ENCODE measurements around the gene KIF3A.

Gene KIF3A

GRCh38 chr5:132673939-132674630 lies 63.3 kb downstream of the KIF3A start, which contains the start of gene IL4:
Gene IL4 (plus strand): TSS chr5:132673989. CDS start chr5:132674051, 62 bp downstream.
- Histone ChIP-seq H3K36me3 (ENCODE audit: control insufficient read depth in 5 of 5, insufficient read depth in 5 of 5, low read length in 5 of 5) (no peaks in the 10 kb centered on the region), H3K9me3 (ENCODE audit: control insufficient read depth in 5 of 5, low read length in 5 of 5) (no peaks in the 10 kb centered on the region), H3K9ac (ENCODE audit: low read length in 5 of 5) (peak within 1 kb of the TSS in 1 of 5 donors; percentile 14), H3K4me3 (ENCODE audit: low read depth in 1 of 5, low read length in 5 of 5) (no peak within 1 kb of the TSS), H3K27me3 (ENCODE audit: control insufficient read depth in 5 of 5, insufficient read depth in 4 of 5, low read length in 5 of 5) (no peaks in the 10 kb centered on the region), H3K27ac (ENCODE audit: low read depth, low read length) (no peak within 1 kb of the TSS), H3K4me1 (ENCODE audit: control insufficient read depth in 5 of 5, insufficient read depth in 5 of 5, low read length in 5 of 5) (peaks cover 0 to 22% (median 12%) of the 10 kb centered on the region in 5 donors)

GRCh38 chr5:132673488-132673887 lies 63.9 kb downstream of the KIF3A start:
- no peak overlapping the region for H3K4me3 ChIP-seq (ENCODE audit: low read depth in 1 of 5, low read length in 5 of 5)
- no peaks in the 10 kb centered on the region for H3K9me3 ChIP-seq (ENCODE audit: control insufficient read depth in 5 of 5, low read length in 5 of 5)
- H3K27me3 ChIP-seq (ENCODE audit: control insufficient read depth in 5 of 5, insufficient read depth in 4 of 5, low read length in 5 of 5): no peaks in the 10 kb centered on the region
- no peak overlapping the region for H3K9ac ChIP-seq (ENCODE audit: low read length in 5 of 5)
- H3K36me3 ChIP-seq (ENCODE audit: control insufficient read depth in 5 of 5, insufficient read depth in 5 of 5, low read length in 5 of 5): no peaks in the 10 kb centered on the region
- peaks cover 0 to 22% (median 12%) of the 10 kb centered on the region in 5 donors for H3K4me1 ChIP-seq (ENCODE audit: control insufficient read depth in 5 of 5, insufficient read depth in 5 of 5, low read length in 5 of 5)
- H3K27ac ChIP-seq (ENCODE audit: low read depth, low read length): no peak overlapping the region

- no peaks in the 10 kb centered on the region for H3K9me3 ChIP-seq (ENCODE audit: control insufficient read depth in 5 of 5, low read length in 5 of 5)
- H3K27me3 ChIP-seq (ENCODE audit: control insufficient read depth in 5 of 5, insufficient read depth in 4 of 5, low read length in 5 of 5): peaks cover 0 to 5% (median 3%) of the 10 kb centered on the region in 5 donors
- H3K9ac ChIP-seq (ENCODE audit: low read length in 5 of 5): no peak overlapping the region
- H3K4me1 ChIP-seq (ENCODE audit: control insufficient read depth in 5 of 5, insufficient read depth in 5 of 5, low read length in 5 of 5): peaks cover 0 to 11% (median 6%) of the 10 kb centered on the region in 5 donors
- no peaks in the 10 kb centered on the region for H3K36me3 ChIP-seq (ENCODE audit: control insufficient read depth in 5 of 5, insufficient read depth in 5 of 5, low read length in 5 of 5)
- no peak overlapping the region for H3K4me3 ChIP-seq (ENCODE audit: low read depth in 1 of 5, low read length in 5 of 5)
- H3K27ac ChIP-seq (ENCODE audit: low read depth, low read length): no peak overlapping the region
Measured at GRCh38 chr5:132671000-132671399, 66.3 kb downstream of the KIF3A start.

- Histone ChIP-seq H3K9me3 (ENCODE audit: control insufficient read depth in 5 of 5, low read length in 5 of 5) (no peaks in the 10 kb centered on the region), H3K27me3 (ENCODE audit: control insufficient read depth in 5 of 5, insufficient read depth in 4 of 5, low read length in 5 of 5) (peaks cover 0 to 5% (median 3%) of the 10 kb centered on the region in 5 donors)
Measured at GRCh38 chr5:132669966-132670882, 67.1 kb downstream of the KIF3A start.

GRCh38 chr5:132669455-132669820 lies 67.9 kb downstream of the KIF3A start:
- H3K9me3 ChIP-seq (ENCODE audit: control insufficient read depth in 5 of 5, low read length in 5 of 5): no peaks in the 10 kb centered on the region
- peaks cover 0 to 5% (median 3%) of the 10 kb centered on the region in 5 donors for H3K27me3 ChIP-seq (ENCODE audit: control insufficient read depth in 5 of 5, insufficient read depth in 4 of 5, low read length in 5 of 5)
- H3K9ac ChIP-seq (ENCODE audit: low read length in 5 of 5): no peak overlapping the region
- no peak overlapping the region for H3K4me3 ChIP-seq (ENCODE audit: low read depth in 1 of 5, low read length in 5 of 5)
- H3K27ac ChIP-seq (ENCODE audit: low read depth, low read length): no peak overlapping the region
- H3K4me1 ChIP-seq (ENCODE audit: control insufficient read depth in 5 of 5, insufficient read depth in 5 of 5, low read length in 5 of 5): peaks cover 0 to 5% (median 4%) of the 10 kb centered on the region in 5 donors
- H3K36me3 ChIP-seq (ENCODE audit: control insufficient read depth in 5 of 5, insufficient read depth in 5 of 5, low read length in 5 of 5): no peaks in the 10 kb centered on the region

More at GRCh38 chr5:132669966-132670882, 67.1 kb downstream of the KIF3A start:
- no peak overlapping the region for H3K9ac ChIP-seq (ENCODE audit: low read length in 5 of 5)
- H3K4me3 ChIP-seq (ENCODE audit: low read depth in 1 of 5, low read length in 5 of 5): no peak overlapping the region
- H3K27ac ChIP-seq (ENCODE audit: low read depth, low read length): no peak overlapping the region
- peaks cover 0 to 11% (median 6%) of the 10 kb centered on the region in 5 donors for H3K4me1 ChIP-seq (ENCODE audit: control insufficient read depth in 5 of 5, insufficient read depth in 5 of 5, low read length in 5 of 5)
- H3K36me3 ChIP-seq (ENCODE audit: control insufficient read depth in 5 of 5, insufficient read depth in 5 of 5, low read length in 5 of 5): no peaks in the 10 kb centered on the region

- H3K27me3 ChIP-seq (ENCODE audit: control insufficient read depth in 5 of 5, insufficient read depth in 4 of 5, low read length in 5 of 5): peaks cover 0 to 5% (median 3%) of the 10 kb centered on the region in 5 donors
- peaks cover 0 to 4% (median 0%) of the 10 kb centered on the region in 5 donors for H3K4me1 ChIP-seq (ENCODE audit: control insufficient read depth in 5 of 5, insufficient read depth in 5 of 5, low read length in 5 of 5)
- H3K36me3 ChIP-seq (ENCODE audit: control insufficient read depth in 5 of 5, insufficient read depth in 5 of 5, low read length in 5 of 5): no peaks in the 10 kb centered on the region
- H3K9me3 ChIP-seq (ENCODE audit: control insufficient read depth in 5 of 5, low read length in 5 of 5): no peaks in the 10 kb centered on the region
- H3K27ac ChIP-seq (ENCODE audit: low read depth, low read length): no peak overlapping the region
- H3K4me3 ChIP-seq (ENCODE audit: low read depth in 1 of 5, low read length in 5 of 5): no peak overlapping the region
- H3K9ac ChIP-seq (ENCODE audit: low read length in 5 of 5): no peak overlapping the region
Measured at GRCh38 chr5:132668706-132669454, 68.5 kb downstream of the KIF3A start.

GRCh38 chr5:132667761-132668705 lies 69.3 kb downstream of the KIF3A start:
- Histone ChIP-seq H3K9ac (ENCODE audit: low read length in 5 of 5) (no peak overlapping the region), H3K27me3 (ENCODE audit: control insufficient read depth in 5 of 5, insufficient read depth in 4 of 5, low read length in 5 of 5) (peaks cover 0 to 5% (median 3%) of the 10 kb centered on the region in 5 donors), H3K27ac (ENCODE audit: low read depth, low read length) (no peak overlapping the region), H3K36me3 (ENCODE audit: control insufficient read depth in 5 of 5, insufficient read depth in 5 of 5, low read length in 5 of 5) (no peaks in the 10 kb centered on the region), H3K4me1 (ENCODE audit: control insufficient read depth in 5 of 5, insufficient read depth in 5 of 5, low read length in 5 of 5) (peaks cover 0 to 13% (median 4%) of the 10 kb centered on the region in 5 donors), H3K4me3 (ENCODE audit: low read depth in 1 of 5, low read length in 5 of 5) (no peak overlapping the region), H3K9me3 (ENCODE audit: control insufficient read depth in 5 of 5, low read length in 5 of 5) (no peaks in the 10 kb centered on the region)

- Histone ChIP-seq H3K4me3 (ENCODE audit: low read depth in 1 of 5, low read length in 5 of 5) (no peak overlapping the region), H3K36me3 (ENCODE audit: control insufficient read depth in 5 of 5, insufficient read depth in 5 of 5, low read length in 5 of 5) (no peaks in the 10 kb centered on the region), H3K9me3 (ENCODE audit: control insufficient read depth in 5 of 5, low read length in 5 of 5) (no peaks in the 10 kb centered on the region), H3K9ac (ENCODE audit: low read length in 5 of 5) (no peak overlapping the region), H3K27ac (ENCODE audit: low read depth, low read length) (no peak overlapping the region), H3K27me3 (ENCODE audit: control insufficient read depth in 5 of 5, insufficient read depth in 4 of 5, low read length in 5 of 5) (peaks cover 0 to 5% (median 3%) of the 10 kb centered on the region in 5 donors), H3K4me1 (ENCODE audit: control insufficient read depth in 5 of 5, insufficient read depth in 5 of 5, low read length in 5 of 5) (peaks cover 0 to 20% (median 9%) of the 10 kb centered on the region in 5 donors)
Measured at GRCh38 chr5:132667309-132667708, 70.0 kb downstream of the KIF3A start.
